NCI-H2107 (cell line): Measurements from ENCODE around the gene HNRNPK.
"Not testable (repeated sequence)": the region's sequence is repeated elsewhere in the genome, so short reads cannot be mapped to it uniquely, and the experiment has no call there.

Experiments
- DNase-seq: peaks from one replicate; lab custom pipeline; 2025; lab: John Stamatoyannopoulos, UW

The HNRNPK gene

DNA sequence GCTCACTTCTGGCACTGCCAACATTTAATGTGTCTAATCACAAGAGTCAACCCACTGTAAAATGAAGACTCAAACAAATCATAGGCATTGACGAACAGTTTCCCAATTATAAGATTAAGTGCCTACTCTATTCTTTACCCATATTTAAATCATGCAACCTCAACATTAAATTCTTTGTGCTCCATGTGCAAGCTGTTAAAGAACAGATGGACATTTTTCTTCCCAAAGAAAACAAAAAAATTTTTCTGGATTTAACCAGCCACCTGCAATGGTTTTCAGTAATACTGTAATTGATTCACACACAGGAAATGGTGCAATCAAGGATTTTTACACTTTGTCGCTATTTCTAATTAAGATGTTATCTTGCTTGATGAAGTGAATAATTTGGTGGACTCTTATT lies 3.6 kb downstream of the HNRNPK start:
- DNase-seq, result no peak

DNA sequence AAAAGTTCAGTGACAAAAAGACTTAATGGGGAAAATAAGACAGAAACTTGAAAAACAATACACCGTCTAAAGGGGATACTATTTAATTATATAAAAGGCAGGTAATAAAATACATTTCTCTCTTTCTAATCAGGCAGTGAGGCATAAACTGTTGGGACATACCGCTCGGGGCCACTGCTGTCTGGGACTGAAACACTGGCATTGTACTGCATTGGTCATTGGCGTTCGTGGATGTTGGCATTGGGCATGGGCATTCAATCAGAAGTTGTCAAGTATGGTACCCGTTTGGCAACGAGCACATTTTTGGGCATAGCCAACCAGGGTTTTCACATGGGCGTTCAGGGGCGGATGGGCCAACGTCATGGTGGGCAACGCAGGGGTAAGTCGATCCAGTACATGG lies 4.7 kb downstream of the HNRNPK start:
- no peak for DNase-seq

DNA sequence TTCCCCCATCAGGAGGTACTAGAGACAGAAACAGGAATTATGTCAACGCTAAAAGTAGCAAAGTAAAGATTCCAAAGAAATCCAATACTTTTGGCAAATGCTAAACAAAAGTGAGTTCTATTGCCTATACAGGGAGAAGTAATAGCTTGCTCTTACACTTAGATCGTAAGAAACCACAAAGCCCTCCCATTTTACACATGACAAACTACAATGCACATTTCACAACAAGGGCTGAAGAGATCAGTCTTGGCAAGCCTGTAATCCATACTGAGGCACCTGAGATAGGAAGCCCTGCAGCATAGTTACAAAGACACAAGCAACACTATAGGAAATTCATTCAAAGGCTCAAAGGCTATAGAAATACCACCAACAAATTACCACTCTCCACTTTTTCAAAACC lies 7.7 kb downstream of the HNRNPK start:
- no peak for DNase-seq

DNA sequence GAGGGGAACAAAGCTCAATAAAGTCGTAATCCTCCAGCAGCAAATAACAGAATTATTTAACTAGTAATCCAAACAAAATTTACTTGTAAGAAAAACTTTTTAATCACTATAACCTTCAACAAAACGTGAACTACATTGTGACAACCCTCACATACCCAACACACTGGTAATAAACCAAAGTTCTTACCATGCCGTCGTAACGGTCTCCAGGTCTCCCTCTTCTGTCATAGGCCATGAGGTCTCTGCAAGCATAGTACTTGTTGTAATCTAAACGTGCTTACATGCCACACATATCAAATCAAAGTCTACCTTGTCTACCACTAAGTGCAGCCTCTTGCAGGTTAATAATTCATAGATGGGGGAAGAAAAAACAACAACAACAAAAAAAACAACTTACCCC lies 8.5 kb downstream of the HNRNPK start:
- DNase-seq, result no peak

DNA sequence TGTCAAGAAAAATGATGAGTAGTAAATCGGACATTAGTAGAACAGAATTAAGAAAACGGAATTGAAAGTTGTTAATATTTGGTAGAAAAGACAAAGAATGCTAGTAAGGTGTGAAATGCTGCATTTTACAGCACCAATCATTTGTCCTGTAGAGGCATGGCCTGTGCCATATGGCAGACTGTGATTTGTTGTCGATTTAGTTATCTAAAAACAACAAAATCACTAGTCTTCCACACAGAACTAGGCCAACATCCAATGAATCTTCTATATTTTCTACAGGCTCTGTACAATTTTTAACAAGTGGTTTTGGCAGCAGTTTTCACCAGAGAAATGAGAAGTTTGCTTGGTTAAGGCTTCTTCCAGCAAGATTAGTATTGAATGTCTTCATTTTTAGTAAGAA lies 10.4 kb downstream of the HNRNPK start:
- DNase-seq, result no peak

DNA sequence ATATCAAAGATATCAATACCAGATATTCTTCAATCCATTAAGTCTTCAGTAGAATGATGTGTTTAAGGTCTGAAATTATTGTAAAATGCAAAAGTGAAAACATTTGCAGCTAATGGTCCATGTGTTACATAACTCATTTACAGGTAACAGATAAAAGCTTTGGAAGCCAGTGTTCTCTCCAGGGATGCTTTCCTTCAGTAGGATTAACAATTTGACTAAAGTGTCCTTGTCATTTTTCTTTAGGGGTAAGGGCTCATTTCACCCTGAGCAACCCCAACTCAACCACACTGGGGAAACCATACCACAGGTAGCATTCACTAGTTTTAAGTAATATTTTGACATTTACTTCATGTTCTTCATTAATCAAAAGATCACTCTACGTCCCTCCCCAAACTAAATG lies 12.9 kb downstream of the HNRNPK start:
- DNase-seq, result no peak

DNA sequence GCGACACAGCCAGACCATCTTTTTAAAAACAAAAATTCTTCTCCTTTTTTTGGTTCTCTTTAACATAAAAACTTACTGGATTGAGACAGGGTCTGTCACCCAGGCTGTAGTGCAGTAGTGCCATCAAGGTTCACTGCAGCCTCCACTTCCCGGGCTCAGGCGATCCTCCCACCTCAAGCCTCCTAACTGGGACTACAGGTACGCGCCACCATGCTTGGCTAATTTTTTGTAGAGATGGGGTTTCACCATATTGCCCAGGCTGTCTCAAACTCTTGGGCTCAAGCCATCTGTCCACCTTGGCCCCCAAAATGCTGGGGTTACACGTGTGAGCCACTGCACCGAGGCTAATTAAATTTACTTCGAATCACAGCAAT lies 13.8 kb downstream of the HNRNPK start:
- DNase-seq, result no peak

DNA sequence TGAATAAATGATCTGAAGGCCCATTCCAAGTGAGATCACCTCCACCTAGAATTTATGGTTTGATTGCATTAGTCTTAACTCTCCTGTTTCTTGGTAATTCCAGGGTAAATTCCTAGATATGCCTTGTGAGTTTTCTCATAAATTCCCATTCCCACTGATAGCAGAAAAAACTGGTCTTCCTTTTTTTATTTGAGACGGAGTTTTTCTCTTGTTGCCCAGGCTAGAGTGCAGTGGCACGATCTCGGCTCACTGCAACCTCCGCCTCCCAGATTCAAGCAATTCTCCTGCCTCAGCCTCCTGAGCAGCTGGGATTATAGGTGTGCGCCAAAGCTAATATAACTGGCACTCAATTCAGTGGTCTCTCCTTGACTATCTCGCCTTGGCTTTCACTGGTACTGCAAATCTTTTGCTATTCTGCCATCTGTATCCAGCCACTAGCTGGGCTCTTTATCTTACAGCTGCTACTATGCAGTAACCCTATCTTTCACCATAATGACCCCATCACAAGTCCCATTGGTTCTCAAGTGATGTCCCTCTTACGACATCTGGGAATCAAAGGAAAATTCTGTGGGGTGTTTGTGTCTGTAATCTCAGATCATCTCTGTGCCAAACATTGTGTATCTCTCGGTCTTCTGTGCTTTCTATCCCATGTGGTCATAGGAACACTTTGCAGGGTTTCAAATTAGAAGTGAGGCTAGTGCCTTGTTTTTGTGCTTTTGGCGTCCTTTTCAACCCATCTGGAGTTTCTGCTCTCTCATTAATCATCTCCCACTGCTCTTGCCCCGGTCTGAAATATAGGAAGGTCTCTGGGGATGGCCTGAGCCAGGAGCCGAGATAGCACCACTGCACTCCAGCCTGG lies 14.4 kb downstream of the HNRNPK start:
- no peak for DNase-seq

DNA sequence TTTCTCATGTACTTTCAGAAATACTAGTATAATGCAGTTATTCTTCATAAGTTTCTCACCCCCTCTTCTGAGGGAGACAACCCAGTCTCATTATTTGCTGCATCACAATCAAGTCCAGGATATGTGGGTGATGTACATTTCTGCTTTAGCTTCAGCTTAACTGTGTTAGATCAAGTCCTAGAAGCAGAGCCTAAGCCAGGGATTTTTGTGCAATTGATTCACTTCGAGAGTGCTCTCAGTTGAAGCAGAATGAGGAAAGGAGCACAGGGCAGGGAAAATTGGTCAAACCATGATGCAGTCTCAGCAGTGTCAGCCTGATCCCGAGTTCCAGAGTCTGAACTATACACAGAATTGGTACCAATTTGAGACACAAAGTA lies 15.1 kb downstream of the HNRNPK start:
- DNase-seq, result no peak

DNA sequence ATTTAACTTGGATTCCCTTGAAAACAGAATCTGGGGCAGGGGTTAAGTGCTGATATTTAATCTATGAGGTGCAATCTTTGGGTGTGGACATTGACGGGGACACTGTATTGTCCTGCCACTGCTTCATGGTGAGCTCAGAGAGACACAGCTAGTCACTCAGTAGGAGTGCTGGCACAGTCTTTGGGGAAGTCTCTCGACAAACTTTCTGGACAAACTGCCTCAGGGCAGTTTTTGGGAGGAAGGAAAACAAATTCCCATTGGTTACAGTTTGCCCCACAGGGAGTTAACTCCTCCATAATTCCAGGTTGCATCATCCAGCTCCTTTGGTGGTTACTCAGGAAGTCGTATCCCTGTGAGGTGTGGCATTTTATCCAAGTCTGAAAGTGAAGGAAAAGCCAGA lies 17.9 kb downstream of the HNRNPK start:
- DNase-seq, result no peak

DNA sequence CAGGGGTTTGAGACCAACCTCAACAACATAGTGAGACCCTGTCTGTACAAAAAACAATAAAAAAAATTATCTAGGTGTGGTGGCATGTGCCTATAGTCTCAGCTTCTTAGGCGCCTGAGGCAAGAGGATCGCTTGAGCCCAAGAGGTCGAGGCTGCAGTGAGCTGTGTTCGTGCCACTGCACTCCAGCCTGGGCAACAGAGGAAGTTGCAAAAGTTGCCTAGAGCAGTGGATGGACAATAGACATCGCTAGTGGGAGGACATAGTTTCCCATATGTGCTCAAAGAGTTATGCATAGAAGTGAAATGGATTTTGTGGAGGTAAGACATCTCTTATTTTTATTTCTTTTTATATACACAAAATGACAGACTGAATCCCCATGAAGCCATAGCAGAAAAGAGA lies 19.0 kb downstream of the HNRNPK start:
- DNase-seq, result no peak

DNA sequence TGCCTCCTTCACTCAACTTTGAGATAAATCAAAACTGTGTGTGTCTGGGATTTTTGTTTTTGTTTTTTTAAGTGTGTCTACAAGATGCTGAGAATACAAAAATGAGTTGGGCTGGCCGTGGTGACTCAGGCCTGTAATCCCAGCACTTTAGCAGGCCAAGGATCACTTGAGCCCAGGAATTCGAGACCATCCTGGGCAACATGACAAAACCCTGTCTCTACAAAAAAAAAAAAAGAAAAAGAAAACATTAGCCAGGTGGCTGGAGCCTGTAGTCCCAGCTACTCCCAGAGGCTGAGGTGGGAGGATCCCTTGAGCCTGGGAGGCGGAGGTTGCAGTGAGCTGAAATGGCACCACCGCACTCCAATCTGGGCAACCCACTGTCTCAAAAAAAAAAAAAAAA lies 21.0 kb downstream of the HNRNPK start:
- DNase-seq, result no peak

DNA sequence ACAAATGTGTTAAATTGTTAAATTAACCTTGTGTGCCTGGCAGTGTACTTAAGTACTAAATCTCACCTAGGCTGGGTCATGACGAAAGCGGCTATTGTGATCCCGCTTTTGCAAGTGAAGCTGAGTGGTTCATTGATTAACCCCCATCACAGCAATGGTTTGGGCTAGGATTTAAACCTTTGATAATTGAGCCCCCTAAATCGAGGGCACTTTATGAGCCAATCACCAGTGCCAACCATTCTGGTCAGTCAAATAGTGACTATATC lies 22.8 kb downstream of the HNRNPK start:
- no peak for DNase-seq

DNA sequence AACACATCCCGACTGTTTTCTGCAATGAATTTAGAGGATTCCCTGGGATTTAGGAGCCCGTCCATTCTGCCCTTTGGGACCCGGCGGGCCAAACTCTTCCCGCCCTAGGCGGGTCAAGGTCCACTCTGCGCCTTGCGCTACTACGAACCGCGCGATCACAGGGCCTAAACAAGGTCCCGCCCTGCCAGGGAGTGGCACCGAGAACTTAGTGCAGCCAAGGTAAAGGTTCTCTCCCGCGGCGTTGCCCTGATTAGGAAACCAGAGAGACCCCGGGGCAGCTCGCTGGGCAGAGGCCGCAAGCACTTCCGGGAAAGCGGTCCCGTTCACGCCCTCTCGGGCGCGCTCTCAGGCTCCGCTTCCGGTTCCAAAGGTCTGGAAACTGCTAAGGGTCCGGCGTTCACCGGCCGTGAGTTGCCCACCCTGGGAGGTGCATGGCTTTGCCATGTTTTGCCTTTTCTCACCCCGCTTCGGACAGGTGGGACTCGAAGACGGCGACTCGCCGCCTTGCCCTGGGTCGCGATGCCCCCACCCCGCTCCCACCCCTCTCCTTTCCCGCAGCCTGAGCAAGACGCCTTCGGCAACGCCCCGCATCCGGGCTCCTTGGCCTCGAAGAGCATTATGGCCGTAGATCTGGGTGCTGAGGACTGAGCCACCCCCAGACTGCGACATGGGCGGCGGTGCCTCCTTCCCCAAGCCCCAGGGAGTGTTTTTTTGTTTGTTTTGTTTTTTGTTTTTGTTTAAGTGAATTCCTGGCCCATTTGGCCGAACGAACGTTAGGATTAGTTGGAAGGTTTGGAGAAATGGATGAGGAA lies 23.4 kb downstream of the HNRNPK start:
- DNase-seq, result no peak

DNA sequence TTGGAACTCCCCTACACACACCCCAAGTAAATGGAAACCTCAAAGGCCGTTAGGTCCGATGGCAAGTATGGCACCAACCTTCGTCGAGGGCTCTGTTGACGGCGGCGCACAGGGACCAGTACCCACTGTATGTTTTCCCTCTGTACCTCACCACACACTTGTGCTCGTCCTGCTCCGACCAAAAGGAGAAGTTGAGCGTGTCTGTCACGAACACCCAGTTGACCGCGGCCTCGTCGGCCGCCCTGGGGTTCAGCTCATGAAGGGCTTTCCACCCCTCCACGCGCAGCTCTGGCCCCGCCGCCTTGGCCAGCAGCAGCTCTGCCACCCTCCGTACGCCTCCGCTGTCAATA lies 24.0 kb downstream of the HNRNPK start:
- DNase-seq, result no peak

DNA sequence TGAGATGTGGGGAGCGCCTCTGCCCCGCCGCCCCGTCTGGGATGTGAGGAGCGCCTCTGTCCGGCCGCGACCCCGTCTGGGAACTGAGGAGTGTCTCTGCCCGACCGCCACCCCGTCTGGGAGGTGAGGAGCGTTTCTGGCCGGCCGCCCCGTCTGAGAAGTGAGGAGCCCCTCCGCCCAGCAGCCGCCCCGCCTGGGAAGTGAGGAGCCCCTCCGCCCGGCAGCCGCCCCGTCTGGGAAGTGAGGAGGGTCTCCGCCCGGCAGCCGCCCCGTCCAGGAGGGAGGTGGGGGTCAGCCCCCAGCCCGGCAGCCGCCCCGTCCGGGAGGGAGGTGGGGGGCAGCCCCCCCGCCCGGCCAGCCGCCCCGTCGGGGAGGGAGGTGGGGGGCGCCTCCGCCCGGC lies 31.9 kb downstream of the HNRNPK start:
- DNase-seq, result not testable (repeated sequence)

DNA sequence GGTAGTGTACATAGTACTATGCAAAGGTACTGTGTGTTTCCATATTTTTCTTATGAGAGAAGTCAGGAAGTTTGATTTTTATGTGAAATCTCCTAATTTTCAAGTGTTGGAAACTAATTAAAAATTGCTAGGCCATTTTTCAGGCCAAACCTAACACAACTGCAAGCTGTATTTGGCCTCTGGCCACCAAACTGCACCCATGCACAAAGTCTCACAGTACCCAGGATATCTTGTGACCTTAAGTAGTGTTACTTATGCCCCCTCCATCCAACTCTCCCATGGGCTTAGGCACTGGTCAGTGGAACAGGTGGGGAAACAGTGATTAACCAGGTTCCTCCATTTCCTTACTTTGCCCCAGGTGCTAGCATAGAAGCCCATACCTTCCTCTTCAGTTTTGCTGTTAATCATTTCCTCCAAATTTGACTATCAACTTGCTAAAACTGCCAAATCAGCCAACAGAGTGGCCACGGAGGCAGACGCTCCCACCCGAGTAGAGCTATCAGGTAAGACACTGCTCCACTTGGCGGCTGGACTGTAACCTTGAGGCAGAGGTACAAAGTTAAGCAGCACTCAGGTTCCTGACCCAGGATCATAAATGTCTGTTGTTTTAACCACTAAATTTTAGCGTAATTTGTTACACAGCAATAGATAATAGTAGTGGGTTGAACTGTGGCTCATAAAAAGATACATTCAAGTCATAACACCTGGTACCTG lies 39.3 kb downstream of the HNRNPK start:
- no peak for DNase-seq

DNA sequence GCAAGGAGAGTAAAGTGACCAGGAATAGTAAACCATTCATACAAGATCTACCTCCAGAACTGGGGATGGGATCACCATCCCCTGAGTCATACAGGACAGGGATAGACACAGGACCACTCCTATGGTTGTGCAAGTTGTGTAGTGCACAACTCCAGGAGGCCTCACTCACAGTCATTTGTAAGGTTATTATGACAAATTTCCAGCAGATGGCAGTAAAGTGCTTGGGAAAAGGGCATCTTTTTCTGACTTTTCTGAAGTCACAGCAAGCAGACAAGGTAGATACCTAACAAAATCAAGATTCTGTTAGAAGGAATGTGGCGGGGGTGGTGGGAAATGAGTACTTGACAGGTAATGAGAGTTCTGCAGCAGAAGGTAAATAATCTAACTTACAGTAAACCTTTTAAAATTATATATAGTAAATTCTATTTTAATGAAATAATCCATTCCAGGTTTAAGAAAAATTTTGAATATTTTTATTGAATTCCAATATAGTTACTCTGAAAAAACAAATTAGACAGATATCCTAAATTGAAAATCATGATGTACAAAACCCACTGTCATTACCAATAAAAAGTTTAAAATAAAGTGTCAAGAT lies 42.1 kb downstream of the HNRNPK start:
- DNase-seq, result peak; percentile 29

DNA sequence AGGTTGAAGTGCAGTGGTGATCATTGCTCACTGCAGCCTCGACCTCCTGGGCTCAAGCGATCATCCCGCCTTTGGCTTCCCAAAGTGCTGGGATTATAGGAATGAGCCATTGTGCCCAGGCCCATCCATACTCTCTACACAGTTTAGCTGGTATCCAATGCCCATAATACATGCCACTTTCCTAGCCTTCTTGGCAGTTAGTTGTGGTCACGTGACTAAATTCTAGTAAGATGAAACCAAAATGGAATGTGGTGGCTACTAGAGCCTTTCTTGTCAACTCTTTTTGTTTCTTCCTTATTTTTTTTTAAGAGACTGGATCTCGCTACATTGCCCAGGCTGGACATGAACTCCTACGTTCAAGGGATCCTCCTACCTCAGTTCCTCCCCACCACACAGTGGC lies 43.5 kb downstream of the HNRNPK start:
- no peak for DNase-seq

DNA sequence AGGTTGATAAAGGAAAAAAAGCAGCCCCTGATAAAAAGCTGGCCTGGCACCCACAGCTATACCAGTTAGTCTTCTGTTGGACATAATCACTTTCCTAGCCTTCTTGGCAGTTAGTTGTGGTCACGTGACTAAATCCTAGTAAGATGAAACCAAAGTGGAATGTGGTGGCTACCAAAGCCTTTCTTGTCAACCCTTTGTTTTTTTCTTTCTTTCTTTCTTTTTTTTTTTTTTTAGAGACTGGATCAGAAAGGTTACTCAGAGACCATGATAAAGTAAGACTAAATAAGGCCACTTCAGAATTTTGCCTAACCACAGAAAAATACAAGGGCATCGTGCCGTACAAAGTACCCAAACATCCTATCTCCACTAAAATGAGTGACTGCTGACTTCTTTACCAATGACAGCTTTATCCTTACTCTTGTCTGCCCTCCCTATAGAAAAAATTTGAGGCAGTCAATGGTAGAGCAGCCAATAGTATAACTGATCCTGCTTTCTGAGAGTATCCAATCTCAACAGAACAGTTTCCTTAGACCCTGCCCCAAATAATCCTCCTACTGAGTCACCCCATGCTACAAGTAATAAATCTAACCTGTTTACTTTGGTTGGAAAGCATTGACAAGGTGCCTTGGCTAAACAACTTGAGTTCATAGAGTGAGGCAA lies 44.6 kb downstream of the HNRNPK start:
- no peak for DNase-seq

DNA sequence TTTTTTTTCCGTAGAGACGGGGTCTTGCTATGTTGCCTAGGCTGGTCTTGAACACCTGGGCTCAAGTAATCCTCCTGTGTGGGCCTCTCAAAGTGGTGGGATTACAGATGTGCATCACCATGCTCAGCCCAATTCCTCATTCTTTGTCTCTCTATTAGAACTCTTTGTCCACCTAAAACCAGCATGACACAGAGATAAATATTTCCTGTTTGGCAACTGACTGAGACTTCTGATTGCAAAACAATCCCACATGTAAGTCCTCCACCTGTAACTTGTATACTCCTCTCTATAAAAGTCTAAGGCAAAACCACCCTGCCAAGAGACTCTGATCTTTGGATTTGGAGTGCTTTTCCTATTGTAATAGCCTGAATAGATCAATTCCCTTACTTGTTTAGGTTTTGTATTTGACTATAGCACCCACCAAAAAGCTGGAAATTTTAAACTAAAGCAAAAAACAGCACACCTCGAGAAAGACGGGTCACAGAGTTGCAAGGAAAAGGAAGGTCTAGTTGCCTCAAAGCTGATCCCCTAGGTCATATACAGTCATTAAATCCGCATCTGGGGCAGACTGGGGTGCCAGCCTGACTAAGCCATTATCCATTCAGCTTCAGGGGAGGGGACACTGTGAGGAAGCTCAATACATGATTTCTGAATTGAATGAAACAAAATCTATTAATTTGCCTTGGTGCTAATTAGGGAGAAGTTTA lies 45.3 kb downstream of the HNRNPK start:
- no peak for DNase-seq

DNA sequence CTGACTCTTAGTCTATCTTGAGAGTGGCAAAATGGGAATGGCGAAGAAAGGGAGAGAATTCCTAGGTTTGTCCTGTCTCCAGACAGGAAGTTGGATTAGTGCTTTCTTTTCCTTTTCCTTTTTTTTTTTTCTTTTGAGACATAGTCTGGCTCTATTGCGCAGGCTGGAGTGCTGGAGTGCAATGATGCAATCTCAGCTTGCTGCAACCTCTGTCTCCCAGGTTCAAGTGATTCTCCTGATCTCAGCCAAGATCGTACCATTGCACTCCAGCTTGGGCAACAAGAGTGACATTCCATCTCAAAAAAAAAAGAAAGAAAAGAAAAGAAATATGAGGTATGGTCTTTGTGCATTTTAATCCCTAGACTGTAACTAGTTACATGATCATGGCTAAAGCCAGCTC lies 46.2 kb downstream of the HNRNPK start:
- no peak for DNase-seq
